Stimulated activated CD8-positive, alpha-beta memory T cell treated with anti-CD3 and anti-CD28 coated beads, Interleukin-15, amount 100 ng/mL, for 48 hours (primary cell): ENCODE results near the gene TGFBI.

Experiments
- DNase-seq, 2 donors: peaks; one replicate each; pipeline ENCODE4 v3.0.0-alpha.2; 2020; ENCODE audit warnings: low read depth in 2 of 2

TGFBI gene

DNA sequence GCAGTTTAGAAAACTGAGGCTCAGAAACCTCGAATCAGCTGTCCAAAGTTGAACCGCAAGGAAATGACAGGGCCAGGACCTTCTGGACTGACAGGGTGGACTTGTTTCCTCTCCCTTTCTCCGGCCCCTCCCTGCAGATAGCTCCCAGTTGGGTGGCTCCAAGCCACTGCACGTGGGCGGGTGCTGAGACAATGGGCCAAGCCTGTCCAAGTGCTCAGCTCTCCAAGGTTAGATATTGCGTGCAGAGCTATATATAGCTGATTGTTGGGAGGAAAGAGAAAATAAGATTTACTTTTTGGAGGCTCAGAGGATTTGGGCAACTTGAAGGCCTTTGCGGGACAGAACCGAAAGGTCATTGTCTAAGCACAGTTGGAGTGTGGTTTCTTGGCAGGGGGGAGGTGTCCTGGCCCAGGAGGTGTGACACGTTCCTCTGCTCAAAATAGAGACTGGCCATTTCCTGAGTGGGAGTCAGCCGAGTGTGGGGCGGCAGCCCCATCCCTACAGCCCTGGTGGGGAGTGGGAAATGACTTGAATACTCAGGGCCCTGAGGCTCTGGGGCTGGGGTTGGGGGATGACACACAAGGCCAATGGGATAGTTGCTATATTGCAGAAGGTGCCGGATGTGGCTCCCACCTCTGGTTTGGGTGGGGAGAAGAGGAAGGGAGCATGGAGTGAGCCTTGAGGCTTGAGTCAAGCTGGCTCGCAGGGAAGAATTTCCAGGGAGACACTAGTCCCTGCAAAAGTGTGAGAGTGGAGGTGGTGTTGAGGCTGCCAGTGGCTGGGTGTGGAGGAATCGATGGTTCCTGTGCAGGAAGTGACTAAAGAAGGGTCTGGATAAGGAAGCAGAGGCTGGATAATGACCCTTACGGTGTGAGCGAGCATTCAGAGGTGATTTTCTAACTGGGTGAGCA lies 59.4 kb downstream of the TGFBI start:
- DNase-seq, result no peak

DNA sequence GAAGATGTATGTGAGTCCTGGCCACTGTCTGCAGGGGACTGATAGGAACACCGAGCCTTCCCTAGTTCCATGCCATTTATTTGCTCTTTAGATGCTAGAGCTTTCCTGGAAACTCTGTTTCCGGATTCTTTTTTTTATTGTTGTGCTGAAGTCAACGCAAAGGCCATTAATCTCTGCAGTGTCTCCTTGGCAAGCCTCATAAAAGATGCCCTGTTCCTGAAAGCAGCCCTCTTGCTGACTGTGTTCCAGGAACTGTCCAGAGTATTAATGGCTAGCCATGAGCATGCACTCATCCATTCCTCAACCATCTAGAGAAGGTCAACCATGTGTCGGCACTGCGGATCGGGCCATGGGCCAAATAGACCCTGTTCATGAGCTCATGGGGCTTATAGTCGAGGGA lies 61.0 kb downstream of the TGFBI start:
- no peak for DNase-seq

DNA sequence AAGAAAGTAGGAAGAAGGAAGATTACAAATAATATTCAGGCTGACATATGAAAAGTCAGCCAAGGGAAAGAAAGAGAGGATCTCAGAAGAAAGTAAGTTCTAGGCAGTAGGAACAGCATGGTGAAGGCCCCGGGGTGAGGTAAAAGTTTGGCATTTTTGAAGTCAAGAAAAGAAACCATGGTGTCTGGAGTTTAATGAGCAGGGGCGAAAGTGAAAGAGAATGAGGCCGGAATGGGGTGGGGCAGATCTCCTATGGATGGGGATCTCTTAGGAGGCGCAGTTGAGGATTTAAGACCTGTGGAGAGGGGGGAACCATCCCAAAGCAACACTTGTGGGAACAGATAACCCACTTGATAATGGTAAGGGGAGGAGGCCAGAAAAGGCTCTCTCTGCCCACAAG lies 61.5 kb downstream of the TGFBI start:
- DNase-seq, result no peak

DNA sequence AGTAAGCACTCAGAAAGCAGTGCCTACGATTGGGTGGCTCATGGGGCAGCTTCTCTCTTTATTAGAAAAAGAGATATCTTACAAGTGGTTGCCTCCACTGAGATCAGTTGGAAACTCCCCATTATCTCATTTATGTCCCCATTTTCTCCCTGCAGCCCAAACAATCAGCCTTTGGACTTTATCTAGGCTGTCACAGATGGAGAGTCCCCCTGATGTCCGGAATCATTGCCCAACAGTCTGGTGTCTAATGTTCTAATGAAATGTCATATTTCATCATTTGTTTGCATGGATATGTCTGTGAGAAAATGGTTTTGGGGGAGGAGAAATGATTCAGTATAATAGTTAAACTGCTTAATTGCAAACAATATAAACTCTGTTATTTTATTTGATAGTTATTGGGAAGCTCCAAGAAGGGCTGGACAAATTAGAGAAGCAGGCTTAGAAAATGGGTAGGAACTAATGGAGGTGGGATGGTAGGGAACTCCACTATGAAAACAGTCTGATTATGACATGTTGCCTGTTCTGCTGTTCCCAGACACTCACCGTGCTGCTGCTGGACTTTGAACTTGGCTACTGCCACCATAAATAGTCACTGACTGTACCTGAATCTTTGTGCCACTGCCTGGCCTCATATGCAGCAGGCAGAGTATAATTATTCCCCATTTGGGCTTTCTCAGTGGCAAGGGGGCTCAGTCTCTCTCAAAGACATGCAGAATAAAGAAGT lies 65.6 kb downstream of the TGFBI start:
- DNase-seq, result no peak

DNA sequence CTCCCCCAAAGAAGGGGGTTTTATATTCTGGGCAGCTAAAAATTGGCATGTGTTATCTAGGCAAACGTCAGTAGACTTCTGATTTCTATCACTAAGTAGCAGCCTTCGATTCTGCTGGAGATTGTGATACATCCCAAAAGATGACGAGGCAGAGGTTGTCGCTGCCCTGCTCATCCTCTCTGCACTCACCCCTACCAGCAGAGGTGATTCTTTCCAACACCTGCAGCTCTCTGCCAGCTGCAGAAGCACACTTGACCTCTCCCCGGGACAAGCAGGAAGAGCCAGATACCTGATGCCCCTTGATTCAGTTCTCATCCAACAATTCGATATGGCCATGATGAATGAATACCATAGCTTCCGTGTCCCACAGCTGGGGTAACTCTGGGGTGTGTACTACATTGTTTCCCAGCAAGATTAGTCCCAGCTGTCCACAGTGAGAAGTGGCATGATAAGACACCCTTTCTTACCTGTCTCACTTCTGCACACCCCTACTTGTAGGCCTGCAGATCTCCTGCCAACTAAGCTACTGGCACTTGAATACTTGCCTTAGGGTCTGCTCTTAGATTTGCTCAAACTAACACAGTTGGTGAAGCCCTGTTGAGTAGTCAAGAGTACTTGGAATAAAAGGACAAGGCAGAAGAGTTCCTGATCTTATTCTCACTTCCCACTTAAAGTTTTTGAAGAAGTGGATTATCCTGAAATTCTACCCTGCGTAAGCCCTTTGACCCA lies 66.3 kb downstream of the TGFBI start:
- no peak for DNase-seq

DNA sequence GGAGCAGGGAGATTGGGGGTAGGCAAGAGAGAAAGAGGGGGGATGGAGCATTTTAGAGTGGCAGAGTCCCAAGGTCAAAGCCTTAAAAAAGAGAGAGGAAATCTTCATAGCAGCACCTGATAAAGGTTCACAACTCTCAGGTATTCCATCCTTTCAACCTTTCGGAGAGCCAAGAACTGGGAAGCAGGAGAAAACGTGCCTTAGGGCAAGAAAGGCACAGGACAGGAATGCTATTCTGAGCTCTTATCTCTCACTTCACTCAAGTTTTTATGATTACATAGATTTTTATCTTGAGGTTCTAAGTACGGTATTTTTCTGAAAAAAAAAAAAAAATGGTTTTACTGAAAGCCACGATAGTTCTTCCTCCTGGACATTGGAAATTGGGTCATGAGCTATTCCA lies 69.4 kb downstream of the TGFBI start:
- no peak for DNase-seq

DNA sequence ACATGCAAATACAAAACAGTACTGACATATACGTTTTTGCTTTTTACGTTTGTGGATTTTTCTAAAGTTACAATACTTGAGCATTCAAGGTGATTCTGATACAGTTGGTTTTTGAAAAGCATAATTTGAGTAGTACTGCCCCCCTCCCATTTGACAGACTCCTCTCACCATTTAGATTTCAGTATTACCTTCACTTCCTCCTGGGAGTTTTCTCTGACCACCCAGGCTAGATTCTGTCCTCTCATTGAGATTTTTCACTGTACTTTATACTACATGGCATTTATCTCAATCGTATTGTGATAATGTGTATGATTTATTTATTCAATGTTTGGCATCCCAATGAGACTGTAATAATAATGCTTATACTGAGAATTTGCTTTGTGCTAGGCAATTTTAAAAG lies 71.1 kb downstream of the TGFBI start:
- no peak for DNase-seq

DNA sequence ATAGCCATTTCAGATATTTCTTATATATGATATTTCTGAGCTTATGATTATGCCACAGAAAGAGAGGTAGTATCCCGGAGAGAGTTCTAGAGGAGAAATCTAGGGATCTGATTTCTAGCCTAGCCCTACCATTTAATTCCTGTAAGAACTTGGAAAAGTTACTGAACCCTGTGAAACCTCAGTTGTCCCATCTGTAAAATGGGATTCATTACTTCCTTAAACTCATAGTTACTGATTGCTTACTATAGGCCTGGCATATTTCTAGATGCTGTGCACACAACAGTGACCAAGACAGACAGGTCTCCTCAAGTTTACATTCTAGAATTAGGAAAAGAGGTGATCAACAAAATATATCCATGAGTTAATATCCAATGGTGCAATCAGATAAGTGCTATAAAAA lies 73.1 kb downstream of the TGFBI start:
- no peak for DNase-seq

DNA sequence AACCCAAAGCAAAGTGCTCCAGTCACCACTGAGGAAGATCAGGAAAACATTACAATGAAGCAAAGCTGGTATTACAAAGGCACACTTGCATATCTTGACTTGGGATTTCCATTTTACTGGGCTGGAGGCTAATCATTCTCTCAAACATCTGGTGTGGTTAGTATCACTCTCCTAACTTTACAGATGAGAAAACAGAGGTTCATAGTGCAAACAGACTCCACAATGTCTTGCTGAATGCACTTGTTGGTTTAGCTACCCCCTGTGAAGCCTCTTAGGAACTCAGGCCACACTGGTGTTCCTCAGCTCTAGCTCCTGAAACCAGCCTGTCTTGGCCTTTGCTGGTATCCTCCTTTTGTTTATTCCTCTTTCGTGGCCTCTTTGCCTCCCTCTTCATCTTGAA lies 74.3 kb downstream of the TGFBI start:
- DNase-seq, result no peak

DNA sequence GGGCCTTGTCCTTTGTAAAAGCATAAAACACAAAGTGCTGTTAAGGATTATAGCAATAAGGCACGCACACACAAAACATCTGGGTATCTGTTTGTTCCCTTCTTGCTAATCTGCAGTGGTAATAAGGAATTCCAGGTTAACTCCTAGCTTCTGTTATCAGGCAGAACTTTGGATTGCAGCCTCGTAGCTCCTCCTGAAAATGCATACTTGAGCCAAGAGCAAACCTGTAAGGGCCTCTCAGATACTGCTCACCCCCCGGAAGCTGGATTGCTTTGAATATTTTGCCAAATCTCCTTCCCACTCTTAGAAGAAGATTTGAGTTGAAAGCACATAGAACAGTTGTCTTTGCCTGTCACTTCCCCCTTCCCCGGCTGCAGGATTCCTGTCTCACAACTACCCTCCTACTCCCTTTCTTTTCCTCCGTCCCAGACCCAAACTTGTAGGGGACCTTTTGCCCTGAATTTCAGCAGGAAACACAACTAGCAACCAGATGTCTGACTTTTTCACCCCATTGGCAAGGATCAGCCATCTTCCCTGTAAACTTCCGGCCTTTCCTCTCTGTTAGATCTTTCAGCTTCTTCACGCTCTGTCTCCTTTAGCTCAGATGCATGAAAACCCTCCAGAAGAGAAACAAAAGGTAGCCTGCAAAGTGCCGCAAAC lies 75.6 kb downstream of the TGFBI start:
- DNase-seq, result no peak

DNA sequence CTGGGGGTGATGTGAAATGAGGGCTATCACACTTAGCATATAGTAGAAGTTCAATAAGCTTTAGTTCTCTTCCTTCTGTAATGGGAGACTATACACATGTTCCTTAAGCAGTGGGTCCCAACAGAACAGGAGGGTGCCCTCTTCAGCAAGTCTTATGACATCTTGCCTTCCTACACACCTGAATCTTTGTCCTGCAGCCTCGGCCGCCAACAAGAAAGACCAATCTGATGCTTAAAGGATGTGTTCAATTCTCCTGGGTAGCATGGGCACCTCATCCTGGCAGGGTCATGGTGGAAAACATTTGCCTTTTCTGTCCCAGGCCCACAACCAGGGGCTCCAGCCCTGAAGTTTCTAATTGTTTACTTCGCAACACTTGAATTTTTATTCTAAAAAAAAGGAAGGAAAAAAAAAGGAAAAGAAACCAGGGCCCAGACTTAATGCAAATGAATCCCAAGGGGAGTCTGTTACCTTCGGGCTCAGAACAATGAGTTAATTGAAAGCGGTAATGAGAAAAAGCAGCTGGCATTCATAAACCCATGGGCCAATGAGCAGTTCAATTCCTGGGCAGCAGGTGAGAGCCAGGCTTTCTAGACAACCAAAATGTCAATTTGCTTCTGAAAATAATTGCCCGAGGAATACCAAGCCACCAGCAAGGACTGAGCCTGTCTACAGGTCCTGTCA lies 77.7 kb downstream of the TGFBI start:
- DNase-seq, result no peak

DNA sequence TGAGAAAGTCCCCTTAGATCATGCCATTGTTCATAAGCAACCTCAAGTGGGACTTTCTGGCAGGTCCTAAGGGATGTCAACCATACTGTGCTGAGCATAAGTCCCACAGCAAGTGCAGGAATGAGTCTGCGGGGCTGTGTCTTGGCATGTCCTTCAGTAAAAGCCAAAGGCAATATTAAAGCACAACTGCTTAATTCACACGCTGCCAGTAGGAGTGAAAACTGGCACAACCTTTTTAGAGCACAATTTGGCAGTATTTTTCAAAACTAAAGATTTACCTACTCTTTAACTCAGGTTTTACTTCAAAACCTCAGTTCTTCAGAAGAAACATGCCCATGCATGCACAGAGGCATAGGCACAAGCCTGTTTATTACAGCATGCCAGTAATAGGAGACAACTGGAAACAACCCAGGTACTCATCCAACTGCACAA lies 79.4 kb downstream of the TGFBI start:
- no peak for DNase-seq

DNA sequence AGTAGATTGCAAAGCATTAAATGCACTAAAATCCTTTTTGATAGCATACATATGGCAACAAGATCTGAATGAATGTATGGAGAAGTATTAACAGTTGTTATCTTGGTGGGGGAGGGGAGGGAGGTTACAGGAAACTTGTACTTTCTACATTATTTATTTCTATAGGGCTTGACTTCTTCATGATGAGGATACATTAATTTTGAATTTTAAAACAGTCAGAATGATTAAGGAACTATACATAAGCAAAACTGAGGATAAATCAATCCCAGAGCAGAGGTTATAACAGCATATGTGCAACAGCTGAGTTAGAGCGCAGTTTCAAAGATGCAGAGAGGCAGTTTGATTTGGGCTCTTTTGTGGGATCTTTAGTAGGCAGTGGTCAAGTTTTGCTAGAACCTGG lies 80.0 kb downstream of the TGFBI start:
- no peak for DNase-seq

DNA sequence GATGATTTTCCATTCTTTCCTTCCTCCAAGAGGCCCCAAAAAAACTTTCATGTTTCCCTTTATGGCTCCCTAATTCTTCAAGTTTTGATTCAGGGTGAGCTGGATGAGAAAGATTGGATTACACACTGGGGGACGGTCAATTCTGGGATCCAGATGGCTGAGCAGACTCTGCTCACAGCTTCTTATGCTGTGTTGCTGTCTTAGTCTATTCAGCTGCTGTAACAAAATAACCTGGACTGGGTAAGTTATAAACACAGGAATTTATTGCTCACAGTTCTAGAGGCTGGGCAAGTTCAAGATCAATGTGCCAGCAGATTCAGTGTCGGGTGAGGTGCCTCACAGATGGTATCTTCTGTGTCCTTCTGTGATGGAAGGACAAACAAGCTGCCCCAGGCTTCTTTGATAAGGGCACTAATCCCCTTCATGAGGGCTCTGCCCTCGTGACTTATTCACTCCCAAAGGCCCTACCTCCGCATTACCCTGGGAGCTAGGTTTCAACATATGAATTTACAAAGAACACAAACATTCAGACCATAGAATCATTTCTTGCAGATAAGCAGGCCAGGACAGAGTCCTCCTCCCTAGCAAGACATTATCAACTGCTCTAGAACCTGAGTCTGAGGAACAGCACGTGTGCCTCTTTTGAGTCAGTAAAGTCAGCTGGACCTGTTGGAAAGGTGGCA lies 80.8 kb downstream of the TGFBI start:
- no peak for DNase-seq
